CD14-positive monocyte (primary cell): ENCODE measurements around the gene STX4. TPM values are rescaled to one million over a fixed set of nuclear protein-coding genes. Genes with fewer than 3 reads are reported as not detected.

Source experiments
- DNase-seq, 3 donors: peaks; one replicate each; pipeline ENCODE4 v3.0.0-alpha.2; 2011 to 2022
- H2AFZ ChIP-seq: 2 replicates; pipeline ENCODE4 v1.6.0; 2012; ENCODE audit warnings: mild to moderate bottlenecking, low read depth, low read length, inconsistent platforms; ENCODE audit not compliant: insufficient read depth, poor library complexity, severe bottlenecking
- H3K27ac ChIP-seq, 2 donors: 1 replicate in 1 of 2; 2 replicates in 1 of 2; pipeline ENCODE4 v1.5.1; 2012 to 2013; ENCODE audit warnings: low read length in 2 of 2, control low read depth in 1 of 2, inconsistent platforms in 1 of 2, low read depth in 1 of 2, mild to moderate bottlenecking in 1 of 2
- H3K27me3 ChIP-seq, 2 donors: one replicate each; pipeline versions ENCODE4 v1.6.0 to v1.6.1; 2011 to 2013; ENCODE audit warnings: low read length in 2 of 2; ENCODE audit not compliant: control insufficient read depth in 2 of 2, insufficient read depth in 2 of 2
- H3K36me3 ChIP-seq, 2 donors: replicated peaks in 1 of 2; 1 replicate in 1 of 2; 2 replicates in 1 of 2; pipeline versions ENCODE4 v1.5.1 to v1.6.1; 2012 to 2013; ENCODE audit warnings: low read length in 2 of 2, control low read depth in 1 of 2, inconsistent platforms in 1 of 2, mild to moderate bottlenecking in 1 of 2; ENCODE audit not compliant: insufficient read depth in 2 of 2, control insufficient read depth in 1 of 2
- H3K4me1 ChIP-seq, 2 donors: 1 replicate in 1 of 2; 2 replicates in 1 of 2; pipeline versions ENCODE4 v1.5.1 to v1.6.1; 2012 to 2013; ENCODE audit warnings: low read length in 2 of 2, control low read depth in 1 of 2, inconsistent platforms in 1 of 2, mild to moderate bottlenecking in 1 of 2, moderate library complexity in 1 of 2; ENCODE audit not compliant: insufficient read depth in 2 of 2, control insufficient read depth in 1 of 2
- H3K4me2 ChIP-seq: replicated peaks from 2 replicates; pipeline ENCODE3; 2012; ENCODE audit warnings: low read length, moderate library complexity, mild to moderate bottlenecking; ENCODE audit not compliant: poor library complexity, severe bottlenecking; ENCODE audit errors: extremely low read depth
- H3K4me3 ChIP-seq, 3 experiments: fragments of 200-600 bp in 1 of 3; sonication (generic) in 1 of 3; replicated peaks in 1 of 3; 1 replicate in 2 of 3; 2 replicates in 1 of 3; pipeline ENCODE4 v1.5.1; 2011 to 2013; ENCODE audit warnings: low read length in 3 of 3, mild to moderate bottlenecking in 3 of 3, control low read depth in 2 of 3, low read depth in 2 of 3, inconsistent platforms in 1 of 3, moderate library complexity in 1 of 3
- H3K79me2 ChIP-seq: 2 replicates; pipeline ENCODE4 v1.6.0; 2012; ENCODE audit warnings: mild to moderate bottlenecking, control low read depth, inconsistent platforms, low read length, moderate library complexity; ENCODE audit not compliant: insufficient read depth
- H3K9ac ChIP-seq: 2 replicates; pipeline ENCODE4 v1.6.0; 2017; ENCODE audit warnings: low read length, mild to moderate bottlenecking; ENCODE audit not compliant: insufficient read depth, poor library complexity, severe bottlenecking
- H3K9me3 ChIP-seq, 2 donors: replicated peaks in 1 of 2; 1 replicate in 1 of 2; 2 replicates in 1 of 2; pipeline versions ENCODE4 v1.5.1 to v1.6.1; 2012 to 2013; ENCODE audit warnings: low read length in 2 of 2, control low read depth in 1 of 2; ENCODE audit not compliant: control insufficient read depth in 1 of 2, insufficient read depth in 1 of 2
- H4K20me1 ChIP-seq: 2 replicates; pipeline ENCODE4 v1.6.0; 2012; ENCODE audit warnings: mild to moderate bottlenecking, low read length, control low read depth, moderate library complexity; ENCODE audit not compliant: insufficient read depth
- H3K27ac Mint-ChIP-seq, 7 donors: one replicate each; pipeline ENCODE4 v1.8.0; 2020; ENCODE audit warnings: mild to moderate bottlenecking in 7 of 7, mixed read lengths in 7 of 7, moderate library complexity in 6 of 7, inconsistent platforms in 2 of 7
- H3K27me3 Mint-ChIP-seq, 3 donors: one replicate each; pipeline ENCODE4 v1.8.0; 2021 to 2022; ENCODE audit warnings: low read depth in 3 of 3, mild to moderate bottlenecking in 3 of 3, mixed read lengths in 3 of 3, moderate library complexity in 3 of 3, inconsistent platforms in 1 of 3
- H3K36me3 Mint-ChIP-seq, 2 donors: one replicate each; pipeline ENCODE4 v1.8.0; 2020; ENCODE audit warnings: mixed read lengths in 2 of 2, inconsistent platforms in 1 of 2, mild to moderate bottlenecking in 1 of 2
- H3K4me1 Mint-ChIP-seq: one replicate; pipeline ENCODE4 v1.8.0; 2020; ENCODE audit warnings: mild to moderate bottlenecking, mixed read lengths
- H3K4me3 Mint-ChIP-seq, 2 donors: one replicate each; pipeline ENCODE4 v1.8.0; 2020; ENCODE audit warnings: mild to moderate bottlenecking in 2 of 2, mixed read lengths in 2 of 2, moderate library complexity in 1 of 2
- H3K9me3 Mint-ChIP-seq, 7 donors: one replicate each; pipeline ENCODE4 v1.8.0; 2020 to 2022; ENCODE audit warnings: mixed read lengths in 7 of 7, mild to moderate bottlenecking in 6 of 7, moderate library complexity in 6 of 7, inconsistent platforms in 2 of 7
- CTCF ChIP-seq: fragments of 200-600 bp; IDR thresholded peaks from one replicate; pipeline ENCODE4 v1.8.0; 2022; ENCODE audit warnings: antibody characterized with exemption, mild to moderate bottlenecking
- WGBS: methylation state at CpG from one replicate; pipeline ENCODE4 v1.1.5; 2013; ENCODE audit warnings: missing lambda C conversion rate; ENCODE audit not compliant: insufficient coverage; 5-methylcytosine and 5-hydroxymethylcytosine counted together
- intact Hi-C, 2 donors: fragments of 100-400 bp; cut with micrococcal nuclease; formaldehyde crosslinking; loops; one replicate each; pipeline versions ENCODE4 v1.15.0 to v1.15.1; 2023
- polyA plus RNA-seq, 3 donors: library from polyadenylated mRNA; depleted of rRNA in 1 of 3; unstranded in 2 of 3; stranded (reverse) in 1 of 3; fragments of 300-500 nt in 2 of 3; fragments of >200 nt in 1 of 3; fragmentation: Illumina TruSeq in 2 of 3; gene quantifications; 1 replicate in 2 of 3; 2 replicates in 1 of 3; pipeline ENCODE4 v1.2.3, GENCODE V29; 2012 to 2021

Gene STX4
- polyA plus RNA-seq, 3 donors = 18.6 to 186 (median 21.8) TPM

- intact Hi-C loops = no loop called here
- Histone ChIP-seq H3K27me3 (no peaks in the 10 kb centered on the region), H3K4me2 (no peak overlapping the region), H3K36me3 (peaks cover 66 to 94% of the 10 kb centered on the region in 2 donors), H3K4me1 (peaks cover 10 to 23% of the 10 kb centered on the region in 2 donors), H4K20me1 (peaks cover 84% of the 10 kb centered on the region), H3K27ac (peak overlapping the region in 1 of 2 donors; percentile 56), H3K9me3 (no peaks in the 10 kb centered on the region), H3K79me2 (peaks cover 57% of the 10 kb centered on the region), H3K9ac (no peak overlapping the region), H3K4me3 (no peak overlapping the region), H2AFZ (no peak overlapping the region)
- no peak for TF ChIP-seq CTCF
- Mint-ChIP-seq H3K4me1 (peaks cover 27% of the 10 kb centered on the region), H3K36me3 (peaks cover 60 to 76% of the 10 kb centered on the region in 2 donors), H3K27ac (peak overlapping the region in 5 of 7 donors; percentile 6 to 89 (median 39)), H3K27me3 (peaks cover 0 to 5% (median 2%) of the 10 kb centered on the region in 3 donors), H3K4me3 (no peak overlapping the region), H3K9me3 (no peaks in the 10 kb centered on the region)
- 83% methylated on average over 24 of the region's 26 CpGs for WGBS
- DNase-seq = peak in 1 of 3 donors; percentile 29
Observed at GRCh38 chr16:31081428-31082351, 48.3 kb downstream of the STX4 start.

GRCh38 chr16:31082368-31083045 is 49.1 kb downstream of the STX4 start:
- Histone ChIP-seq H3K9me3 (no peaks in the 10 kb centered on the region), H3K36me3 (peaks cover 62 to 94% of the 10 kb centered on the region in 2 donors), H3K27me3 (no peaks in the 10 kb centered on the region), H3K4me2 (no peak overlapping the region), H4K20me1 (peaks cover 76% of the 10 kb centered on the region), H3K4me1 (peaks cover 10 to 23% of the 10 kb centered on the region in 2 donors), H3K4me3 (no peak overlapping the region), H3K27ac (peak overlapping the region in 1 of 2 donors; percentile 56), H3K9ac (no peak overlapping the region), H2AFZ (no peak overlapping the region), H3K79me2 (peaks cover 49% of the 10 kb centered on the region)
- intact Hi-C loops = no loop called here
- DNase-seq = no peak
- TF ChIP-seq CTCF = no peak
- Mint-ChIP-seq H3K27ac (peak overlapping the region in 4 of 7 donors; percentile 6 to 89 (median 29)), H3K27me3 (peaks cover 0 to 5% (median 3%) of the 10 kb centered on the region in 3 donors), H3K36me3 (peaks cover 53 to 72% of the 10 kb centered on the region in 2 donors), H3K4me3 (no peak overlapping the region), H3K4me1 (peaks cover 27% of the 10 kb centered on the region), H3K9me3 (no peaks in the 10 kb centered on the region)
- 91% methylated on average over 8 of the region's 14 CpGs for WGBS
